Activated B cell treated with CpG ODN at 0.5 μM for 24 hours (primary cell): ENCODE data around the gene TMEM114. TPM values are rescaled to one million over a fixed set of nuclear protein-coding genes. Genes with fewer than 3 reads are reported as not detected.

Experiments
- ATAC-seq: fragments of 200-7000 bp; cut with Tn5 transposase; one replicate; pipeline ENCODE4 v1.10.0; 2021; ENCODE audit warnings: low read depth, mild to moderate bottlenecking, moderate library complexity
- CTCF ChIA-PET: fragments of 350-600 bp; sonication (Branson Sonifier 250); formaldehyde crosslinking; loops from one replicate; lab custom pipeline; 2021; ENCODE audit warnings: antibody characterized with exemption; lab: Charles Lee
- POLR2A ChIA-PET: fragments of 350-600 bp; sonication (Branson Sonifier 250); formaldehyde crosslinking; loops from one replicate; lab custom pipeline; 2021; ENCODE audit warnings: antibody characterized with exemption; lab: Charles Lee
- DNase-seq: peaks from one replicate; pipeline ENCODE4 v3.0.0; 2022
- H3K27ac Mint-ChIP-seq: one replicate; pipeline ENCODE4 v1.8.0; 2020; ENCODE audit warnings: mixed read lengths
- H3K27me3 Mint-ChIP-seq: one replicate; pipeline ENCODE4 v1.8.0; 2021; ENCODE audit warnings: mixed read lengths
- H3K36me3 Mint-ChIP-seq: one replicate; pipeline ENCODE4 v1.8.0; 2021; ENCODE audit warnings: low read depth, mixed read lengths
- H3K4me1 Mint-ChIP-seq: one replicate; pipeline ENCODE4 v1.8.0; 2021; ENCODE audit warnings: mixed read lengths
- H3K4me3 Mint-ChIP-seq: one replicate; pipeline ENCODE4 v1.8.0; 2020; ENCODE audit warnings: mild to moderate bottlenecking, mixed read lengths
- H3K9me3 Mint-ChIP-seq: one replicate; pipeline ENCODE4 v1.8.0; 2020; ENCODE audit warnings: mixed read lengths
- intact Hi-C: fragments of 100-400 bp; cut with micrococcal nuclease; formaldehyde crosslinking; loops from one replicate; pipeline ENCODE4 v1.15.1; 2024
- total RNA-seq: library from RNA; stranded (reverse); gene quantifications from 2 replicates; pipeline ENCODE4 v1.2.3, GENCODE V29; 2022
- TF ChIP-seq, protein P1 (sequence below): fragments of 200-600 bp; IDR thresholded peaks from one replicate; pipeline ENCODE4 v1.8.0; 2022; ENCODE audit warnings: antibody characterized with exemption, mild to moderate bottlenecking

TMEM114 gene
- total RNA-seq, 1 donor from 2014 or later = not detected

DNA sequence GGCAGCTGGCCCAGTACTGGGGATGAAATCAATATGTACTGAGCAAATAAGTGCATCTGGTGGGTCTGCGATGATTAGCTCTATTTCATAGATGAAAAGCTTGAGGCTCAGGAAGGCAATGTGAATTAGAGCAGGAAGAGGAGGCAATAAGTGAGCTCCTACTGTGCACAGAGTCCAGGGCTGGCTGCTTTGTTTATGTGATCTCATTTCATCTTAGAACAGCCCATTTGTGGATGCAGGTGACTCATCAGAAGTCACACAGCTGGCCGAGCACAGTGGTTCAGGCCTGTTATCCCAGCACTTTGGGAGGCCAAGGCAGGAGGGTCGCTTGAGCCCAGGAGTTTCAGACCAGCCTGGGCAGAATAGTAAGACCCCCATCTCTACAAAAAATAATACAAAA, 7.1 kb downstream of the TMEM114 start:
- TF ChIP-seq, protein P1, sequence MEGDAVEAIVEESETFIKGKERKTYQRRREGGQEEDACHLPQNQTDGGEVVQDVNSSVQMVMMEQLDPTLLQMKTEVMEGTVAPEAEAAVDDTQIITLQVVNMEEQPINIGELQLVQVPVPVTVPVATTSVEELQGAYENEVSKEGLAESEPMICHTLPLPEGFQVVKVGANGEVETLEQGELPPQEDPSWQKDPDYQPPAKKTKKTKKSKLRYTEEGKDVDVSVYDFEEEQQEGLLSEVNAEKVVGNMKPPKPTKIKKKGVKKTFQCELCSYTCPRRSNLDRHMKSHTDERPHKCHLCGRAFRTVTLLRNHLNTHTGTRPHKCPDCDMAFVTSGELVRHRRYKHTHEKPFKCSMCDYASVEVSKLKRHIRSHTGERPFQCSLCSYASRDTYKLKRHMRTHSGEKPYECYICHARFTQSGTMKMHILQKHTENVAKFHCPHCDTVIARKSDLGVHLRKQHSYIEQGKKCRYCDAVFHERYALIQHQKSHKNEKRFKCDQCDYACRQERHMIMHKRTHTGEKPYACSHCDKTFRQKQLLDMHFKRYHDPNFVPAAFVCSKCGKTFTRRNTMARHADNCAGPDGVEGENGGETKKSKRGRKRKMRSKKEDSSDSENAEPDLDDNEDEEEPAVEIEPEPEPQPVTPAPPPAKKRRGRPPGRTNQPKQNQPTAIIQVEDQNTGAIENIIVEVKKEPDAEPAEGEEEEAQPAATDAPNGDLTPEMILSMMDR = no peak
- Mint-ChIP-seq H3K36me3 (no peaks in the 10 kb centered on the region), H3K9me3 (no peaks in the 10 kb centered on the region), H3K4me3 (no peak overlapping the region), H3K4me1 (peaks cover 12% of the 10 kb centered on the region), H3K27ac (no peak overlapping the region), H3K27me3 (peaks cover 13% of the 10 kb centered on the region)
- ATAC-seq (no peak), DNase-seq (no peak)
- intact Hi-C loops = no loop called here
- ChIA-PET POLR2A (no interaction called here), CTCF (interaction anchor here (0.8 kb wide), 1 partner anchor 10 kb away, joined by 3 read pairs; no protein-coding TSS in a partner anchor)

DNA sequence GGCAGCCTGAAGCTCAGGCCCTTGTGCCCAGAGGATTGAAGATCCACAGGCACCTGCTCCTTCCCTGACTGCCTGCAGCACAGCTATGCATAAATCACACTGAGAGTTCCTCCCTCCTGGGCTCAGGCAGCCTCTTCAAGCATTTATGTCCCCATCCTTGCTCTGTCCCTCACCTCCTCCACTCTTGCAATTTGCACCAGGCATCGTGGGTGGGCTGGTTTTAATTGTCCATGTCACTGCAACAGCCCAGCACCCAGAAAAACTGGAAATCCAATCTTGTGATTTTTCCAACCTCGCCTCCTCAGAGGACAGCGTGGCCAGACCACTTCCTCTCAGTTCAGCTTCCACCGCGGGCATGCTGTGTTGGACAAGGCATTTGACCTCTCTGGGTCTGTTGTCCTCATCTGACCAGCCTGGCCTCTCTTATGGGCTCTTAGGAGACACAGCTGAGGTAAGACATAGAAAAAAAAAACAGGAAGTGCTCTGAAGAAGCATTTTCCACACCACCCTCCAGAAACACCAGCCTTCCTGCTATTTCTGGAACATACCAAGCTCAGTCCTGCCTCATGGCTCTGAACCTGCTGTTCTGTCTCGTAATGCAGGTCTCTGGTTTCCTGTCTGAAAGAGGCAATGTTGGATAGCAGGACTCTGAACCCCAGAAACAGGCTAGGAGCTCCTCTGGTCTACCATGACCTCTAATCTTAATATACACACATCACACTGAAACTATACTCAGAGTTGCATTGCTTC, 8.3 kb downstream of the TMEM114 start:
- intact Hi-C loops = no loop called here
- DNase-seq (no peak), ATAC-seq (peak; percentile 25)
- H3K4me3 Mint-ChIP-seq = no peak overlapping the region
- ChIA-PET POLR2A (no interaction called here), CTCF (no interaction called here)
- peaks cover 12% of the 10 kb centered on the region for H3K4me1 Mint-ChIP-seq
- H3K27ac Mint-ChIP-seq = no peak overlapping the region
- TF ChIP-seq, protein P1 = no peak
- no peaks in the 10 kb centered on the region for H3K9me3 Mint-ChIP-seq
- peaks cover 11% of the 10 kb centered on the region for H3K27me3 Mint-ChIP-seq
- no peaks in the 10 kb centered on the region for H3K36me3 Mint-ChIP-seq

DNA sequence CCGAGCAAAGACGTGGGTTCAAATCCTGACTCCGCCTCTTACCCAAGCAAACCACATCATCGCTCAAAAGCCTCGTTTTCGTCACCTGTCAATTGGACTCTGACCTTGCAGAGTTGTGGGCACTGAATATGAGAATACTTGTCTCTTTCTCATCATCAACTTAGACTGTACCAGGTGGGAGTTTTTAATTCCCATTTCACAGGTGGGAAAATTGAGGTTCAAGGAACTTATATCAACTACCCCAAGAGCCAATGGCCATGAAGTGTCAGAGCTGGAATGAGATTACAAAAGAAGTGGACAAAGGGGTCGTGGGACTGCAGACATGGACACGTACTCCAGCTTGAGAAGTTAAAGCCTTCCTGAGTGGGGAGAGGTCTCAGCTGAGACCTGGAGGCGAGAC, 10.8 kb downstream of the TMEM114 start:
- no peak for DNase-seq
- TF ChIP-seq, protein P1 = no peak
- intact Hi-C loops = no loop called here
- Mint-ChIP-seq H3K27ac (no peak overlapping the region), H3K4me3 (no peak overlapping the region), H3K4me1 (peaks cover 12% of the 10 kb centered on the region), H3K36me3 (no peaks in the 10 kb centered on the region), H3K27me3 (peaks cover 21% of the 10 kb centered on the region), H3K9me3 (no peaks in the 10 kb centered on the region)
- ChIA-PET POLR2A (no interaction called here), CTCF (interaction anchor here (1.4 kb wide), 1 partner anchor 10 kb away, joined by 3 read pairs; no protein-coding TSS in a partner anchor)
- ATAC-seq = no peak

DNA sequence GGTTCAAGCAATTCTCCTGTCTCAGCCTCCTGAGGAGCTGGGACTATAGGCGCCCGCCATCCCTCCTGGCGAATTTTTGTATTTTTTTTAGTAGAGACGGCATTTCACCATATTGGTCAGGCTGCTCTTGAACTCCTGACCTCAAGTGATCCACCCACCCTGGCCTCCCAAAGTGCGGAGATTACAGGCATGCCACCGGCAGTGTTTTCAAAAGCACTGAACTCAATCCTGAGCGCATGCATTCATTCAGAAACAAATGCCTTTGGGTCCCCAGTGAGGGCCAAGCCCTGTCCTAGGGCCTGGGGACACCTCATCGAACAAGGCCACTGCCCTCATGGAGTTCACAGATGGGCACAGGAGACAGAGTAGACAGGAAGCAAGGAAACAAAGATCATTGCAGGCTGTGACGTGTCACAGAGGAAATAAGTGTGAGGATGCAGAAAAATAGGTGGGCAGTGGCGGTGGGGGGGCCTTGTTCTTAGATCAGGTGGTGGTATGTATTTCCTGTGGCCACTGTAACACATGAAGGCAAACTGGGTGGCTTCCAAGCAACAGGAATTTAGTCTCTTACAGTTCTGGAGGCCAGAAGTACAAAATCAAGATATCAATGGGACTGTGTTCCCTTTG, 12.5 kb downstream of the TMEM114 start:
- Mint-ChIP-seq H3K4me1 (peaks cover 11% of the 10 kb centered on the region), H3K27me3 (peaks cover 26% of the 10 kb centered on the region), H3K36me3 (no peaks in the 10 kb centered on the region), H3K27ac (no peak overlapping the region), H3K4me3 (no peak overlapping the region), H3K9me3 (no peaks in the 10 kb centered on the region)
- intact Hi-C loops = no loop called here
- no peak for DNase-seq
- ChIA-PET POLR2A (no interaction called here), CTCF (no interaction called here)
- ATAC-seq = no peak
- TF ChIP-seq, protein P1 = no peak
